Upper lobe of left lung (tissue), 6 donors: Measurements from ENCODE around the gene GALNT8. TPM values are rescaled to one million over a fixed set of nuclear protein-coding genes. Genes with fewer than 3 reads are reported as not detected.

ENCODE experiments used
- ATAC-seq, 2 donors: fragments of 200-7000 bp; cut with Tn5 transposase; one replicate each; pipeline ENCODE4 v1.9.1; 2022; ENCODE audit warnings: mild to moderate bottlenecking in 2 of 2, moderate library complexity in 2 of 2; ENCODE audit not compliant: low FRiP score in 2 of 2
- DNase-seq, 2 donors: peaks; one replicate each; pipeline ENCODE4 v3.0.0-alpha.2; 2019 to 2020
- H3K27ac ChIP-seq, 4 donors: fragments of 200-600 bp; sonication (generic); one replicate each; pipeline ENCODE4 v1.5.1; 2016 to 2019
- H3K27me3 ChIP-seq, 4 donors: fragments of 200-600 bp; sonication (generic); one replicate each; pipeline ENCODE4 v1.5.1; 2017 to 2019
- H3K36me3 ChIP-seq, 4 donors: fragments of 200-600 bp; sonication (generic); one replicate each; pipeline ENCODE4 v1.5.1; 2016 to 2019
- H3K4me1 ChIP-seq, 4 donors: fragments of 200-600 bp; sonication (generic); one replicate each; pipeline ENCODE4 v1.5.1; 2018 to 2019
- H3K4me3 ChIP-seq, 4 donors: fragments of 200-600 bp; sonication (generic); one replicate each; pipeline ENCODE4 v1.5.1; 2017 to 2019; ENCODE audit warnings: mild to moderate bottlenecking in 2 of 4, moderate library complexity in 1 of 4
- H3K9me3 ChIP-seq, 4 donors: fragments of 200-600 bp; sonication (generic); one replicate each; pipeline ENCODE4 v1.5.1; 2018 to 2019
- EP300 ChIP-seq, 4 donors: sonication (generic); formaldehyde crosslinking; IDR thresholded peaks; one replicate each; pipeline ENCODE4 v1.5.1; 2017; ENCODE audit warnings: antibody characterized with exemption in 4 of 4, control low read depth in 2 of 4
- POLR2A ChIP-seq, 4 donors: fragments of 450-650 bp; IDR thresholded peaks; one replicate each; pipeline ENCODE4 v1.5.1; 2016 to 2017; ENCODE audit warnings: antibody characterized with exemption in 4 of 4, mild to moderate bottlenecking in 2 of 4
- POLR2AphosphoS5 ChIP-seq, 2 donors: sonication (generic); formaldehyde crosslinking; IDR thresholded peaks; one replicate each; pipeline ENCODE4 v1.5.1; 2017; ENCODE audit warnings: antibody characterized with exemption in 2 of 2
- WGBS, 2 donors: methylation state at CpG; one replicate each; pipeline ENCODE4 v1.1.5; 2017 to 2018; 5-methylcytosine and 5-hydroxymethylcytosine counted together
- total RNA-seq, 6 donors: library from RNA; depleted of rRNA in 4 of 6; stranded (reverse); fragments of >200 nt in 4 of 6; gene quantifications; one replicate each; pipeline versions ENCODE4 v1.1.0 to v1.2.1, GENCODE V29; 2016 to 2021
- TF ChIP-seq, protein P1 (sequence below), 6 experiments: fragments of 450-650 bp in 4 of 6; fragments of 200-600 bp in 2 of 6; sonication (generic) in 2 of 6; IDR thresholded peaks; one replicate each; pipeline ENCODE4 v1.5.1; 2016 to 2019; ENCODE audit warnings: antibody characterized with exemption in 6 of 6
- donor health status: DM: no; HTN: no; CAD: no; lungs with moderate emphysema.
- donor health status: DM: no; HTN: yes; CAD: no; lungs with severe emphysema.

Gene GALNT8, protein sequence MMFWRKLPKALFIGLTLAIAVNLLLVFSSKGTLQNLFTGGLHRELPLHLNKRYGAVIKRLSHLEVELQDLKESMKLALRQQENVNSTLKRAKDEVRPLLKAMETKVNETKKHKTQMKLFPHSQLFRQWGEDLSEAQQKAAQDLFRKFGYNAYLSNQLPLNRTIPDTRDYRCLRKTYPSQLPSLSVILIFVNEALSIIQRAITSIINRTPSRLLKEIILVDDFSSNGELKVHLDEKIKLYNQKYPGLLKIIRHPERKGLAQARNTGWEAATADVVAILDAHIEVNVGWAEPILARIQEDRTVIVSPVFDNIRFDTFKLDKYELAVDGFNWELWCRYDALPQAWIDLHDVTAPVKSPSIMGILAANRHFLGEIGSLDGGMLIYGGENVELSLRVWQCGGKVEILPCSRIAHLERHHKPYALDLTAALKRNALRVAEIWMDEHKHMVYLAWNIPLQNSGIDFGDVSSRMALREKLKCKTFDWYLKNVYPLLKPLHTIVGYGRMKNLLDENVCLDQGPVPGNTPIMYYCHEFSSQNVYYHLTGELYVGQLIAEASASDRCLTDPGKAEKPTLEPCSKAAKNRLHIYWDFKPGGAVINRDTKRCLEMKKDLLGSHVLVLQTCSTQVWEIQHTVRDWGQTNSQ
- total RNA-seq: under 1 TPM in 5 of 6 donors, not detected in 1; 0.14 to 0.94 (median 0.59) TPM

DNA sequence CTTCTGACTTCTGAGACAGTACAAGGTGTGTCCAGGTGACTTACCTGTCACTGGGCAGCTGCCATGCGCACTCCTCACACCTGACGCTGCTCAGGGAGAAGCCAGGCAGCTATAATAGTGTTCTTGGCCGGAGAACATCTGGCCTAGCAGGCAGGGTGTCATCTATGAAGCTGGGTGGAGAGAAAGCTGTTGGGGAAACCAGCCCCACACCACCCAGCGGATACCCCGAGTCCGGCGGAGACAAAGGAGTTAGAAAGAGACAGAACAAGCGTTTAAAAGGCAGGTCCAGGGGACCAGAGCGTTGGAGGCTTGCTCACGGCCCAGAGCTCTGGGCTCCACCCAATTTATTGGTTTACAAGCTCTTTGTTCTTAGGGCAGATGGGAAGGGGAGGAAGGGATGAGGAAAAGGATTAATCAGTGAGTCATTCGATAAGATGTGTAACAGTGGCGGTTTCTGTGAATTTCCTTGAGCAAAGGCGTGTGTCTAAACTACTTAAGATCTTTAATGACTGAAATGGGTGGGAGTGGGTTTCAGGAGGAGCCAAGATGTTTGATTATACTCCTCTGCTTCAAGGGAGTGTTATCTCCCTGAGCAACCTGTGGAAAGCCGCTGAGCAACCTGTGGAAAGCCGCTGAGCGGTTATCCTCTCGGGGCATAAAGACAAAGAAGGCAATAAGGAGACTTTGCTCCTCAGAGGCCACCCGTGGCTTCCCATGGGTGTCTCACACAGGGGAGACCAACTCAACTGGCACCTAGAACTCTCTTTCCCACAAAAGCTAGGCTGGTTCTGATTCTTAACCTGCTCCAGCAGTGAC, at the start of gene GALNT8:
TSS of gene GALNT8 (plus strand) at position 580 of the 816 bp plus-strand sequence. CDS start 278 bp downstream, outside the sequence.
- Histone ChIP-seq H3K27ac (no peak within 1 kb of the TSS), H3K9me3 (no peaks in the 10 kb centered on the region), H3K4me3 (no peak within 1 kb of the TSS), H3K4me1 (no peaks in the 10 kb centered on the region), H3K27me3 (no peaks in the 10 kb centered on the region), H3K36me3 (no peaks in the 10 kb centered on the region)
- DNase-seq: no peak
- no peak for ATAC-seq
- 80 to 86% methylated on average over 18 of the region's 18 CpGs for WGBS, 2 donors
- TF ChIP-seq EP300 (IDR thresholded peaks at IDR 0.05): no peak
- no peak for TF ChIP-seq POLR2A (IDR thresholded peaks at IDR 0.05)
- no peak for TF ChIP-seq POLR2AphosphoS5 (IDR thresholded peaks at IDR 0.05)
- TF ChIP-seq, protein P1, sequence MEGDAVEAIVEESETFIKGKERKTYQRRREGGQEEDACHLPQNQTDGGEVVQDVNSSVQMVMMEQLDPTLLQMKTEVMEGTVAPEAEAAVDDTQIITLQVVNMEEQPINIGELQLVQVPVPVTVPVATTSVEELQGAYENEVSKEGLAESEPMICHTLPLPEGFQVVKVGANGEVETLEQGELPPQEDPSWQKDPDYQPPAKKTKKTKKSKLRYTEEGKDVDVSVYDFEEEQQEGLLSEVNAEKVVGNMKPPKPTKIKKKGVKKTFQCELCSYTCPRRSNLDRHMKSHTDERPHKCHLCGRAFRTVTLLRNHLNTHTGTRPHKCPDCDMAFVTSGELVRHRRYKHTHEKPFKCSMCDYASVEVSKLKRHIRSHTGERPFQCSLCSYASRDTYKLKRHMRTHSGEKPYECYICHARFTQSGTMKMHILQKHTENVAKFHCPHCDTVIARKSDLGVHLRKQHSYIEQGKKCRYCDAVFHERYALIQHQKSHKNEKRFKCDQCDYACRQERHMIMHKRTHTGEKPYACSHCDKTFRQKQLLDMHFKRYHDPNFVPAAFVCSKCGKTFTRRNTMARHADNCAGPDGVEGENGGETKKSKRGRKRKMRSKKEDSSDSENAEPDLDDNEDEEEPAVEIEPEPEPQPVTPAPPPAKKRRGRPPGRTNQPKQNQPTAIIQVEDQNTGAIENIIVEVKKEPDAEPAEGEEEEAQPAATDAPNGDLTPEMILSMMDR (IDR thresholded peaks at IDR 0.05): no peak

DNA sequence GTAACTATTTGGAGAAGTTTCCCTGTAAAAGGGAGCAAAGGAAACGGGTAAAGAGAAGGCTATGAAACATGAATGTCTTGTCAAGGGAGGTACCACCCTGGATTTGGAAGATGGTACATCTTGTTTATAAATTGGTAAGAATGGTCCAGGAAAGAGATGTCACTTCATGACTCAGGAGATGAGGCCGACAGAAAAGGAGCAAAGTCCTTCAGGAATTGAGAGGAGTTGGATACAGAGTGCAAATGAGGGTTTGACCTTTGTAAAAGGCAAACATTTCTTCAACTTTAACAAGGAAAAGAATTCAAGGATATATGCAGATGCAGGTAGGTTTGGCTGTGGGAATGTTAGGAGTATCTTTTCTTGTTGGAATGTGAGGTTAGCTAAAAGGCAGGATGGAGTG, 40.5 kb upstream of the GALNT8 start:
- no peak for DNase-seq
- Histone ChIP-seq H3K4me1 (no peaks in the 10 kb centered on the region), H3K36me3 (peaks cover 14 to 31% (median 22%) of the 10 kb centered on the region in 4 donors), H3K27ac (no peak overlapping the region), H3K27me3 (no peaks in the 10 kb centered on the region), H3K4me3 (no peak overlapping the region), H3K9me3 (no peaks in the 10 kb centered on the region)
- no peak for ATAC-seq
- TF ChIP-seq EP300 (IDR thresholded peaks at IDR 0.05): no peak
- TF ChIP-seq, protein P1 (IDR thresholded peaks at IDR 0.05): no peak
- TF ChIP-seq POLR2A (IDR thresholded peaks at IDR 0.05): no peak
- TF ChIP-seq POLR2AphosphoS5 (IDR thresholded peaks at IDR 0.05): no peak
- 86 to 95% methylated on average over 2 of the region's 2 CpGs for WGBS, 2 donors

DNA sequence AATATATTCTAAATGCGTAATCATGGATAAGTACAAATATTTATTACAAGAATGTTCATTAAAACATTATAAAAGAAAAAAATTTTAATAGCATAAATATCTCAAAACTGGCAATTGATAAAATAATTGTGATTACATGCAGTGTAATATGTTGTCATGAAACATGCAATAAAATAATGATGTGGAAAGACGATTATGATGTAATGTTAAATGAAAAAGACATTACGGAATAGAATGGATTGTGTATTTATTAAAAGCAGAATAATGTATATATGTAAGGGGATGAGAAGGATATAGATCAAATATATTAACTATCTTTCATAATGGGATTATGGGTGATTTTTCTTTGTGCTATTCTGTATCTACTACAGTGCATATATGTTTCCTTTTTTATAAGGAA, 38.5 kb upstream of the GALNT8 start:
- no peaks in the 10 kb centered on the region for H3K4me1 ChIP-seq
- 65 to 80% methylated on average over 3 of the region's 3 CpGs for WGBS, 2 donors

DNA sequence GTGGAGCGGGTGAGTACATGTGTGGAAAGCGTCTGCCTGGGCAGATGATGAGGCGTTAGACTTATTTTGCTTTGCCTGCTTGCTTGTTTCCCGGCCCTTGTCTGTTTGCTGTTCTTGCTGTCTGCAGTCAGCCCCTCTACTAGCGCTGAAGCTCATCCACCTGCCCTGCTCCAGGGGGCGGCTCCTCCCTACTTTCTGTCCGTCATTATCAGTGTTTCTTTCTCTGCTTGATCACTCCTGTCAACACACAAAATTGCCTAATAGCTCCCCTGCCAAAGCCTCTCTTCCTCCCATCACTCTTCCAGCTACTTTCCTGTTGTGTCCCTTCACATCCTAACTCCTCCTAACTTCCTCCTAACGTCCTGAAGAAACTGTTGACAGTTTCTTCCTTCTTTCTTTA, 34.9 kb upstream of the GALNT8 start:
- H3K9me3 ChIP-seq: no peaks in the 10 kb centered on the region
- no peak for TF ChIP-seq POLR2A (IDR thresholded peaks at IDR 0.05)
- TF ChIP-seq, protein P1 (IDR thresholded peaks at IDR 0.05): no peak
- no peak for TF ChIP-seq EP300 (IDR thresholded peaks at IDR 0.05)
- TF ChIP-seq POLR2AphosphoS5 (IDR thresholded peaks at IDR 0.05): no peak
- ATAC-seq: no peak
- H3K27ac ChIP-seq: no peak overlapping the region
- H3K36me3 ChIP-seq: peaks cover 23 to 76% (median 56%) of the 10 kb centered on the region in 4 donors
- no peak overlapping the region for H3K4me3 ChIP-seq
- H3K4me1 ChIP-seq: no peaks in the 10 kb centered on the region
- WGBS, 2 donors: 87 to 91% methylated on average over 8 of the region's 8 CpGs
- DNase-seq: no peak
- no peaks in the 10 kb centered on the region for H3K27me3 ChIP-seq

More for the DNA sequence above, 38.5 kb upstream of the GALNT8 start:
- Histone ChIP-seq H3K27ac (no peak overlapping the region), H3K27me3 (no peaks in the 10 kb centered on the region), H3K4me3 (no peak overlapping the region), H3K36me3 (peaks cover 19 to 51% (median 40%) of the 10 kb centered on the region in 4 donors), H3K9me3 (no peaks in the 10 kb centered on the region)
- ATAC-seq (no peak), DNase-seq (no peak)
- no peak for TF ChIP-seq POLR2AphosphoS5 (IDR thresholded peaks at IDR 0.05)
- TF ChIP-seq, protein P1 (IDR thresholded peaks at IDR 0.05): no peak
- no peak for TF ChIP-seq POLR2A (IDR thresholded peaks at IDR 0.05)
- no peak for TF ChIP-seq EP300 (IDR thresholded peaks at IDR 0.05)
